H1 (cell line): Measurements from ENCODE around the gene TLR7. TPM values are rescaled to one million over a fixed set of nuclear protein-coding genes. Genes with fewer than 3 reads are reported as not detected.

Source experiments
- HDAC6 ChIP-seq: IDR thresholded peaks from one replicate; pipeline ENCODE4 v1.7.1; 2012; ENCODE audit warnings: low read depth, mild to moderate bottlenecking, inconsistent platforms, low read length, moderate library complexity
- polyA plus RNA-seq, 7 experiments: library from polyadenylated mRNA; depleted of rRNA in 3 of 7; stranded (reverse) in 5 of 7; unstranded in 2 of 7; fragments of >200 nt in 5 of 7; fragments of 200-250 nt in 2 of 7; gene quantifications; 1 replicate in 5 of 7; 2 replicates in 1 of 7; 4 replicates in 1 of 7; pipeline versions ENCODE4 v1.2.1 to v1.2.3, GENCODE V29; 2011 to 2013; ENCODE audit warnings: missing spikeins in 2 of 7, mixed read lengths in 2 of 7
- total RNA-seq: library from RNA; stranded (reverse); fragmentation: NEBNext Ultra II Directional; extraction: Animal tissue kit (Norgen Biotek cat#: 25700); gene quantifications from 2 replicates; pipeline ENCODE4 v1.2.1, GENCODE V29; 2021

Gene TLR7
- total and polyA plus RNA-seq, 2 of the 8 experiments (the other 6 are each of a cell fraction or from before 2014, with no cell fraction given), result 0.02 TPM; not detected in 1

- TF ChIP-seq HDAC6, result no peak
Measured at GRCh38 chrX:12898073-12898472, 31.2 kb downstream of the TLR7 start (continued).
